Peyer's patch (tissue), 4 donors: ENCODE measurements around the gene BEST1. TPM values are rescaled to one million over a fixed set of nuclear protein-coding genes. Genes with fewer than 3 reads are reported as not detected.
"Not testable (repeated sequence)": the region's sequence is repeated elsewhere in the genome, so short reads cannot be mapped to it uniquely, and the experiment has no call there.

Experiments
- DNase-seq, 3 donors: peaks; one replicate each; pipeline ENCODE4 v3.0.0-alpha.2; 2017 to 2019
- H3K27ac ChIP-seq, 4 donors: fragments of 200-600 bp; sonication (generic); one replicate each; pipeline ENCODE4 v1.5.1; 2016 to 2019
- H3K27me3 ChIP-seq, 2 donors: fragments of 200-600 bp; sonication (generic); one replicate each; pipeline ENCODE4 v1.5.1; 2019
- H3K36me3 ChIP-seq, 3 donors: fragments of 200-600 bp; sonication (generic); one replicate each; pipeline ENCODE4 v1.5.1; 2016 to 2019
- H3K4me1 ChIP-seq, 4 donors: fragments of 200-600 bp; sonication (generic); one replicate each; pipeline ENCODE4 v1.5.1; 2016 to 2019
- H3K4me3 ChIP-seq, 4 donors: fragments of 200-600 bp; sonication (generic); 1 replicate in 3 of 4; 2 replicates in 1 of 4; pipeline ENCODE4 v1.5.1; 2016 to 2019; ENCODE audit warnings: mild to moderate bottlenecking in 1 of 4
- H3K9me3 ChIP-seq, 4 donors: fragments of 200-600 bp; sonication (generic); one replicate each; pipeline ENCODE4 v1.5.1; 2016 to 2019; ENCODE audit warnings: mild to moderate bottlenecking in 1 of 4
- POLR2A ChIP-seq, 2 donors: fragments of 450-650 bp; IDR thresholded peaks; one replicate each; pipeline ENCODE4 v1.5.1; 2017; ENCODE audit warnings: antibody characterized with exemption in 2 of 2, mild to moderate bottlenecking in 2 of 2, moderate library complexity in 2 of 2
- total RNA-seq, 4 donors: library from RNA; depleted of rRNA; stranded (reverse); fragments of >200 nt; gene quantifications; one replicate each; pipeline ENCODE4 v1.1.0, GENCODE V29; 2016
- TF ChIP-seq, protein P1 (sequence below), 6 experiments: fragments of 450-650 bp in 4 of 6; fragments of 200-600 bp in 2 of 6; sonication (generic) in 1 of 6; IDR thresholded peaks; one replicate each; pipeline ENCODE4 v1.5.1; 2017 to 2019; ENCODE audit warnings: antibody characterized with exemption in 6 of 6, mild to moderate bottlenecking in 3 of 6, moderate library complexity in 1 of 6

BEST1 gene
- total RNA-seq, 4 donors from 2014 or later: 0.47 to 4.1 (median 2.3) TPM

GRCh38 chr11:61951484-61952135 lies 1.5 kb downstream of the BEST1 start:
- Histone ChIP-seq H3K4me1 (peaks cover 8 to 15% (median 9%) of the 10 kb centered on the region in 4 donors), H3K9me3 (no peaks in the 10 kb centered on the region), H3K27me3 (no peaks in the 10 kb centered on the region), H3K36me3 (no peaks in the 10 kb centered on the region), H3K27ac (no peak overlapping the region), H3K4me3 (no peak overlapping the region)
- DNase-seq: no peak
- no peak for TF ChIP-seq POLR2A (IDR thresholded peaks at IDR 0.05)
- TF ChIP-seq, protein P1, sequence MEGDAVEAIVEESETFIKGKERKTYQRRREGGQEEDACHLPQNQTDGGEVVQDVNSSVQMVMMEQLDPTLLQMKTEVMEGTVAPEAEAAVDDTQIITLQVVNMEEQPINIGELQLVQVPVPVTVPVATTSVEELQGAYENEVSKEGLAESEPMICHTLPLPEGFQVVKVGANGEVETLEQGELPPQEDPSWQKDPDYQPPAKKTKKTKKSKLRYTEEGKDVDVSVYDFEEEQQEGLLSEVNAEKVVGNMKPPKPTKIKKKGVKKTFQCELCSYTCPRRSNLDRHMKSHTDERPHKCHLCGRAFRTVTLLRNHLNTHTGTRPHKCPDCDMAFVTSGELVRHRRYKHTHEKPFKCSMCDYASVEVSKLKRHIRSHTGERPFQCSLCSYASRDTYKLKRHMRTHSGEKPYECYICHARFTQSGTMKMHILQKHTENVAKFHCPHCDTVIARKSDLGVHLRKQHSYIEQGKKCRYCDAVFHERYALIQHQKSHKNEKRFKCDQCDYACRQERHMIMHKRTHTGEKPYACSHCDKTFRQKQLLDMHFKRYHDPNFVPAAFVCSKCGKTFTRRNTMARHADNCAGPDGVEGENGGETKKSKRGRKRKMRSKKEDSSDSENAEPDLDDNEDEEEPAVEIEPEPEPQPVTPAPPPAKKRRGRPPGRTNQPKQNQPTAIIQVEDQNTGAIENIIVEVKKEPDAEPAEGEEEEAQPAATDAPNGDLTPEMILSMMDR (IDR thresholded peaks at IDR 0.05): no peak

- Histone ChIP-seq H3K36me3 (no peaks in the 10 kb centered on the region), H3K4me3 (no peak overlapping the region), H3K4me1 (peaks cover 8 to 15% (median 9%) of the 10 kb centered on the region in 4 donors), H3K27me3 (no peaks in the 10 kb centered on the region), H3K9me3 (no peaks in the 10 kb centered on the region), H3K27ac (no peak overlapping the region)
- TF ChIP-seq, protein P1 (IDR thresholded peaks at IDR 0.05): no peak
- no peak for TF ChIP-seq POLR2A (IDR thresholded peaks at IDR 0.05)
- no peak for DNase-seq
These were observed 2.7 kb downstream of the BEST1 start for GRCh38 chr11:61952882-61953281.

GRCh38 chr11:61953632-61954031 lies 3.5 kb downstream of the BEST1 start:
- H3K27ac ChIP-seq, DNase-seq, H3K4me3 ChIP-seq, H3K9me3 ChIP-seq, H3K36me3 ChIP-seq, H3K27me3 ChIP-seq: not testable (repeated sequence)
- peaks cover 8 to 15% (median 9%) of the 10 kb centered on the region in 4 donors for H3K4me1 ChIP-seq

- TF ChIP-seq, protein P1 (IDR thresholded peaks at IDR 0.05): no peak
- no peak for TF ChIP-seq POLR2A (IDR thresholded peaks at IDR 0.05)
- H3K4me1 ChIP-seq: peaks cover 8 to 15% (median 9%) of the 10 kb centered on the region in 4 donors
- H3K36me3 ChIP-seq: peaks cover 0 to 4% (median 0%) of the 10 kb centered on the region in 3 donors
- no peak for DNase-seq
- peak overlapping the region; percentile 58 to 81 (median 73) for H3K27ac ChIP-seq
- H3K9me3 ChIP-seq: no peaks in the 10 kb centered on the region
- H3K27me3 ChIP-seq: no peaks in the 10 kb centered on the region
- peak overlapping the region in 1 of 4 donors; percentile 41 for H3K4me3 ChIP-seq
These were observed 4.1 kb downstream of the BEST1 start for GRCh38 chr11:61954106-61954850.

DNA sequence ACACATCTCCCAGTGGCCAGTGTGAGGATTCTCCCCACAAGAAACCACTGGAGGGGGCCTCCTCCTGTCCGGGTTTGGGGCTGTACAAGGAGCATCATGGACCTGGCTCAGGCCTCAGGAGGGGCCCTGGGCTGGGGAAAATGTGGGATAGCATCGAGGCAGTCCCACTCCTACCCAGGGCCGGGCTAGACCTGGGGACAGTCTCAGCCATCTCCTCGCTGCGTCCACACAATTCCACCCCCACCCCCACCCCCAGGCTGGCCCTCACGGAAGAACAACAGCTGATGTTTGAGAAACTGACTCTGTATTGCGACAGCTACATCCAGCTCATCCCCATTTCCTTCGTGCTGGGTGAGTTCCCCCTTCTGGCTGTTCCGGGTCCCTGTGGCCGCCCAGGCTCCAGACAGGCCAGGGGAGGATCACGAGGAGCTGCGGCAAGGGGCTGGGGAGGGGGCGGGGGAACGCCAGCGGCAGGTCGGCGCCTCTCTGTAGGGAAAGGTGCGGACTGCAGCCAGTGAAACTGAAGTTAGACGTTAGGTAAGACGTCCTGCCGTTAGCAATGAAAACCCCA lies 4.8 kb downstream of the BEST1 start:
- H3K27ac ChIP-seq: peak overlapping the region; percentile 58 to 81 (median 73)
- DNase-seq: peak in 1 of 3 donors; percentile 74

More for the DNA sequence above, 4.8 kb downstream of the BEST1 start:
- Histone ChIP-seq H3K36me3 (peaks cover 0 to 4% (median 0%) of the 10 kb centered on the region in 3 donors), H3K27me3 (no peaks in the 10 kb centered on the region), H3K4me1 (peaks cover 8 to 16% (median 9%) of the 10 kb centered on the region in 4 donors), H3K9me3 (no peaks in the 10 kb centered on the region), H3K4me3 (peak overlapping the region; percentile 13 to 54 (median 44))
- peak in 1 of 2 donors; percentile 17 for TF ChIP-seq POLR2A (IDR thresholded peaks at IDR 0.05)
- TF ChIP-seq, protein P1 (IDR thresholded peaks at IDR 0.05): peak in 1 of 6 experiments; percentile 2
